IMR-90 (cell line): Measurements from ENCODE around the gene WNK4. TPM values are rescaled to one million over a fixed set of nuclear protein-coding genes. Genes with fewer than 3 reads are reported as not detected.

ENCODE experiments used
- ATAC-seq: fragments of 200-7000 bp; cut with Tn5 transposase; 2 replicates; pipeline ENCODE4 v1.9.1; 2020; ENCODE audit warnings: low read depth, mild to moderate bottlenecking, moderate library complexity
- BruUV-seq: library from RNA; stranded (reverse); fragments of 400-500 nt; replicated peaks from 2 replicates; lab custom pipeline; 2021; lab: Mats Ljungman, UMichigan
- CTCF ChIA-PET: fragments of 300-600 bp; formaldehyde crosslinking; extraction: SDS; loops from one replicate; lab custom pipeline; 2021; ENCODE audit warnings: antibody characterized with exemption; lab: Yijun Ruan, JAX
- POLR2A ChIA-PET: fragments of 300-600 bp; sonication (Branson Sonifier 250); formaldehyde crosslinking; loops from one replicate; lab custom pipeline; 2022; ENCODE audit warnings: antibody characterized with exemption; ENCODE audit not compliant: unreplicated experiment; lab: Charles Lee
- DNase-seq: peaks from one replicate; pipeline ENCODE4 v3.0.0; 2013
- H2AFZ ChIP-seq: replicated peaks from 2 replicates; pipeline ENCODE3; 2013; ENCODE audit warnings: low read length, mild to moderate bottlenecking; ENCODE audit not compliant: poor library complexity
- H2AK5ac ChIP-seq: 2 replicates; pipeline ENCODE4 v1.6.1; 2013; ENCODE audit warnings: low read depth, low read length, inconsistent platforms
- H2AK9ac ChIP-seq: replicated peaks from 2 replicates; pipeline ENCODE3; 2013; ENCODE audit warnings: mild to moderate bottlenecking, low read depth, low read length, moderate library complexity; ENCODE audit not compliant: poor library complexity
- H2BK120ac ChIP-seq: 2 replicates; pipeline ENCODE4 v1.6.1; 2013; ENCODE audit warnings: low read depth, low read length, inconsistent platforms
- H2BK15ac ChIP-seq: 3 replicates; pipeline ENCODE4 v1.6.1; 2013; ENCODE audit warnings: low read depth, low read length, inconsistent platforms
- H2BK20ac ChIP-seq: 2 replicates; pipeline ENCODE4 v1.6.1; 2013; ENCODE audit warnings: low read depth, mild to moderate bottlenecking, inconsistent platforms, low read length, moderate library complexity
- H2BK5ac ChIP-seq: 2 replicates; pipeline ENCODE4 v1.6.1; 2013; ENCODE audit warnings: mild to moderate bottlenecking, low read depth, low read length, inconsistent platforms; ENCODE audit not compliant: poor library complexity, severe bottlenecking
- H3K14ac ChIP-seq: replicated peaks from 2 replicates; pipeline ENCODE4 v1.6.1; 2013; ENCODE audit warnings: low read depth, low read length, inconsistent platforms
- H3K18ac ChIP-seq: 2 replicates; pipeline ENCODE4 v1.6.1; 2013; ENCODE audit warnings: low read depth, low read length, control low read depth
- H3K23ac ChIP-seq: 2 replicates; pipeline ENCODE4 v1.6.1; 2013; ENCODE audit warnings: low read depth, low read length, inconsistent platforms
- H3K27ac ChIP-seq: 2 replicates; pipeline ENCODE4 v1.5.1; 2013; ENCODE audit warnings: mild to moderate bottlenecking, control low read depth, low read length; ENCODE audit not compliant: insufficient read depth
- H3K27me3 ChIP-seq: 2 replicates; pipeline ENCODE4 v1.6.1; 2013; ENCODE audit warnings: low read length; ENCODE audit not compliant: control insufficient read depth, insufficient read depth
- H3K36me3 ChIP-seq: 2 replicates; pipeline ENCODE4 v1.6.1; 2013; ENCODE audit warnings: low read length, mixed read lengths; ENCODE audit not compliant: control insufficient read depth, insufficient read depth
- H3K4ac ChIP-seq: 2 replicates; pipeline ENCODE4 v1.6.1; 2013; ENCODE audit warnings: low read depth, low read length, inconsistent platforms
- H3K4me1 ChIP-seq: 2 replicates; pipeline ENCODE4 v1.6.1; 2013; ENCODE audit warnings: low read length, mixed read lengths; ENCODE audit not compliant: control insufficient read depth, insufficient read depth
- H3K4me2 ChIP-seq: 2 replicates; pipeline ENCODE4 v1.6.1; 2013; ENCODE audit warnings: low read depth, mild to moderate bottlenecking, control low read depth, low read length, moderate library complexity
- H3K4me3 ChIP-seq: 2 replicates; pipeline ENCODE4 v1.5.1; 2013; ENCODE audit warnings: low read depth, mild to moderate bottlenecking, control low read depth, low read length, moderate library complexity; ENCODE audit not compliant: insufficient read depth
- H3K56ac ChIP-seq: 2 replicates; pipeline ENCODE4 v1.6.1; 2013; ENCODE audit warnings: low read length, inconsistent platforms; ENCODE audit not compliant: insufficient read depth; ENCODE audit errors: extremely low read depth
- H3K79me1 ChIP-seq, 2 experiments: 2 replicates each; pipeline ENCODE4 v1.6.1; 2013; ENCODE audit warnings: low read length in 2 of 2, inconsistent platforms in 1 of 2, low read depth in 1 of 2
- H3K9ac ChIP-seq: 2 replicates; pipeline ENCODE4 v1.6.1; 2013; ENCODE audit warnings: low read depth, low read length, control low read depth
- H3K9me1 ChIP-seq: 2 replicates; pipeline ENCODE4 v1.6.1; 2013; ENCODE audit warnings: low read length, inconsistent platforms; ENCODE audit not compliant: insufficient read depth
- H3K9me3 ChIP-seq: 2 replicates; pipeline ENCODE4 v1.6.1; 2013; ENCODE audit warnings: low read length; ENCODE audit not compliant: control insufficient read depth, insufficient read depth
- H4K20me1 ChIP-seq: 2 replicates; pipeline ENCODE4 v1.6.1; 2013; ENCODE audit warnings: low read length, inconsistent platforms; ENCODE audit not compliant: insufficient read depth
- H4K5ac ChIP-seq: 2 replicates; pipeline ENCODE4 v1.6.1; 2013; ENCODE audit warnings: mild to moderate bottlenecking, low read depth, low read length, control low read depth
- H4K8ac ChIP-seq, 2 experiments: 2 replicates each; pipeline ENCODE4 v1.6.1; 2013; ENCODE audit warnings: low read depth in 2 of 2, low read length in 2 of 2, control low read depth in 1 of 2, inconsistent platforms in 1 of 2
- H4K91ac ChIP-seq: 2 replicates; pipeline ENCODE4 v1.6.1; 2013; ENCODE audit warnings: low read depth, low read length, inconsistent platforms; ENCODE audit not compliant: insufficient read depth
- BHLHE40 ChIP-seq: fragments of 150-350 bp; IDR thresholded peaks from 2 replicates; pipeline ENCODE4 v1.6.1; 2016; ENCODE audit warnings: mild to moderate bottlenecking, low read depth, low read length
- CEBPB ChIP-seq: IDR thresholded peaks from 2 replicates; pipeline ENCODE4 v1.6.1; 2012; ENCODE audit warnings: low read depth, low read length, improper control_type of control experiment
- CHD1 ChIP-seq: IDR thresholded peaks from 2 replicates; pipeline ENCODE4 v1.6.1; 2012; ENCODE audit warnings: low read depth, low read length, improper control_type of control experiment
- ELK1 ChIP-seq: fragments of 150-350 bp; IDR thresholded peaks from 2 replicates; pipeline ENCODE4 v1.6.1; 2016; ENCODE audit warnings: low read depth, mild to moderate bottlenecking, low read length, moderate library complexity, borderline replicate concordance
- FOS ChIP-seq: fragments of 150-350 bp; IDR thresholded peaks from 2 replicates; pipeline ENCODE4 v1.6.1; 2016; ENCODE audit warnings: low read depth, low read length
- MAFK ChIP-seq: IDR thresholded peaks from 2 replicates; pipeline ENCODE4 v1.6.1; 2012; ENCODE audit warnings: low read depth, low read length, improper control_type of control experiment
- MAZ ChIP-seq: IDR thresholded peaks from 2 replicates; pipeline ENCODE4 v1.6.1; 2012; ENCODE audit warnings: low read depth, mild to moderate bottlenecking, low read length, improper control_type of control experiment, moderate library complexity, borderline replicate concordance
- MXI1 ChIP-seq: IDR thresholded peaks from 2 replicates; pipeline ENCODE4 v1.6.1; 2012; ENCODE audit warnings: low read depth, mild to moderate bottlenecking, low read length, moderate library complexity, borderline replicate concordance
- NFE2L2 ChIP-seq: fragments of 150-350 bp; IDR thresholded peaks from 2 replicates; pipeline ENCODE4 v1.6.1; 2016; ENCODE audit warnings: low read depth, mild to moderate bottlenecking, low read length
- POLR2A ChIP-seq: IDR thresholded peaks from 2 replicates; pipeline ENCODE4 v1.6.1; 2012; ENCODE audit warnings: mild to moderate bottlenecking, low read depth, low read length
- RAD21 ChIP-seq: IDR thresholded peaks from 2 replicates; pipeline ENCODE4 v1.6.1; 2012; ENCODE audit warnings: low read length, improper control_type of control experiment
- RCOR1 ChIP-seq: IDR thresholded peaks from 2 replicates; pipeline ENCODE4 v1.6.1; 2012; ENCODE audit warnings: mild to moderate bottlenecking, low read length, improper control_type of control experiment; ENCODE audit not compliant: insufficient replicate concordance
- RFX5 ChIP-seq: IDR thresholded peaks from 2 replicates; pipeline ENCODE4 v1.8.0; 2012; ENCODE audit warnings: low read depth, mild to moderate bottlenecking, low read length, moderate library complexity
- SMC3 ChIP-seq: fragments of 150-350 bp; IDR thresholded peaks from 2 replicates; pipeline ENCODE4 v1.6.1; 2016; ENCODE audit warnings: low read depth, mild to moderate bottlenecking, antibody characterized with exemption, low read length, moderate library complexity
- USF2 ChIP-seq: fragments of 150-350 bp; IDR thresholded peaks from 2 replicates; pipeline ENCODE4 v1.6.1; 2017; ENCODE audit warnings: mild to moderate bottlenecking, antibody characterized with exemption, low read length, low read depth
- WGBS, 2 experiments: methylation state at CpG; one replicate each; pipeline versions ENCODE4 v1.1.5 to v1.1.7; 2013; ENCODE audit warnings: missing lambda C conversion rate in 2 of 2; ENCODE audit not compliant: insufficient read length in 1 of 2; ENCODE audit errors: extremely low coverage in 2 of 2; 5-methylcytosine and 5-hydroxymethylcytosine counted together
- dilution Hi-C: fragments of 300-500 bp; cut with HindIII; formaldehyde crosslinking; loops from one replicate; pipeline ENCODE4 v1.14.3; 2018; ENCODE audit warnings: low sequenced_read_pairs; ENCODE audit not compliant: unreplicated experiment
- in situ Hi-C: fragments of 300-500 bp; cut with MboI; formaldehyde crosslinking; loops from 3 replicates; pipeline ENCODE4 v1.14.3; 2019; ENCODE audit warnings: low sequenced_read_pairs, inconsistent platforms, mixed read lengths
- intact Hi-C: fragments of 100-400 bp; cut with micrococcal nuclease; formaldehyde crosslinking; loops from 2 replicates; pipeline ENCODE4 v1.10.0; 2022
- polyA plus RNA-seq, 3 experiments: library from polyadenylated mRNA; depleted of rRNA; stranded (reverse); fragments of >200 nt; gene quantifications; 2 replicates each; pipeline ENCODE4 v1.2.3, GENCODE V29; 2012; ENCODE audit warnings: low replicate concordance in 1 of 3
- total RNA-seq: library from RNA; depleted of rRNA; stranded (reverse); fragments of >200 nt; gene quantifications from 2 replicates; pipeline ENCODE4 v1.2.3, GENCODE V29; 2012

WNK4 gene
- total and polyA plus RNA-seq, 2 of the 4 experiments (the other 2 are of a cell fraction) = 1.3 to 15.1 TPM

DNA sequence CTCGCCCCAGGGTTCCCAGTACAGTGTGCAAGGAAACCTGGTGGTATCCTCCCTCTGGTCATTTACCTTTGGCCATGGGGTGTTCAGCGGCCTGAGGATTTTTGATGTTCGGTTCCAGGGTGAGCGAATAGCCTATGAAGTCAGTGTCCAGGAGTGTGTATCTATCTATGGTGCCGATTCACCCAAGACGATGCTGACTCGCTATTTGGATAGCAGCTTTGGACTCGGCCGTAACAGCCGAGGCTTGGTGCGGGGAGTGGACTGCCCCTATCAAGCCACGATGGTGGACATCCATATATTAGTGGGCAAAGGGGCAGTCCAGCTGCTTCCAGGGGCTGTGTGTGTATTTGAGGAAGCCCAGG, 65.1 kb downstream of the WNK4 start (continued):
- TF ChIP-seq MXI1 = no peak
- TF ChIP-seq SMC3 = no peak
- no peak for TF ChIP-seq RFX5

- Histone ChIP-seq H3K36me3 (peaks cover 38% of the 10 kb centered on the region), H2AFZ (no peak overlapping the region)
- CTCF ChIA-PET = interaction anchor here (0.6 kb wide), 1 partner anchor 47 kb away, joined by 5 read pairs; no protein-coding TSS in a partner anchor
- TF ChIP-seq RCOR1 (no peak), RAD21 (no peak), MAZ (no peak), FOS (no peak), MAFK (no peak), CEBPB (no peak), NFE2L2 (no peak), POLR2A (no peak), ELK1 (no peak), SMC3 (no peak), BHLHE40 (no peak), RFX5 (no peak), USF2 (no peak), CHD1 (no peak)
These were observed 65.6 kb downstream of the WNK4 start for GRCh38 chr17:42845918-42846593.

More at GRCh38 chr17:42845918-42846593, 65.6 kb downstream of the WNK4 start:
- no peak overlapping the region for H3K23ac ChIP-seq
- no peak overlapping the region for H2BK15ac ChIP-seq
- H3K79me1 ChIP-seq = peaks cover 3 to 12% of the 10 kb centered on the region in 2 experiments; a peak in 2 of 4 replicates
- H3K9me3 ChIP-seq = no peaks in the 10 kb centered on the region
- no peak overlapping the region for H3K4ac ChIP-seq
- peaks cover 4% of the 10 kb centered on the region; the same call in 1 of the 2 replicates for H3K4me1 ChIP-seq
- no peak overlapping the region for H2BK120ac ChIP-seq
- BruUV-seq = no TSS peak
- H3K4me2 ChIP-seq = no peak overlapping the region
- H2AK9ac ChIP-seq = no peak overlapping the region
- DNase-seq (no peak), ATAC-seq (no peak)
- peaks cover 3% of the 10 kb centered on the region; the same call in 1 of the 2 replicates for H3K27me3 ChIP-seq
- no peak overlapping the region for H2BK20ac ChIP-seq
- no peak overlapping the region for H3K4me3 ChIP-seq
- in situ Hi-C loops (no loop called here), intact Hi-C loops (no loop called here), dilution Hi-C loops (no loop called here)
- H4K91ac ChIP-seq = no peak overlapping the region
- H2BK5ac ChIP-seq = no peak overlapping the region
- H4K5ac ChIP-seq = no peak overlapping the region
- no peak overlapping the region for H4K8ac ChIP-seq
- peaks cover 19% of the 10 kb centered on the region for H4K20me1 ChIP-seq
- no peak overlapping the region for H3K27ac ChIP-seq
- no peak overlapping the region for H3K9ac ChIP-seq
- no peak overlapping the region for H3K18ac ChIP-seq
- POLR2A ChIA-PET = interaction anchor here (0.6 kb wide), 1 partner anchor 112 kb away, joined by 3 read pairs; no protein-coding TSS in a partner anchor
- no peak overlapping the region for H3K56ac ChIP-seq
- H3K9me1 ChIP-seq = peaks cover 8% of the 10 kb centered on the region; the same call in 1 of the 2 replicates
- H3K14ac ChIP-seq = no peak overlapping the region
- 73% methylated on average over 6 of the region's 7 CpGs; no CpG with 5 or more reads in 1 of the 2 experiments for WGBS, 2 experiments
- H2AK5ac ChIP-seq = no peak overlapping the region; the same call in 1 of the 2 replicates
